Suppressor macrophage treated with lipopolysaccharide for 1 hour (primary cell): ENCODE results near the gene THAP11.

Experiments used
- DNase-seq, 3 donors: peaks; one replicate each; pipeline ENCODE4 v3.0.0-alpha.2; 2020 to 2022

THAP11 gene

GRCh38 chr16:67837190-67837589, 4.9 kb upstream of the THAP11 start:
- peak; percentile 29 to 43 (median 30) for DNase-seq

GRCh38 chr16:67837811-67838210, 4.3 kb upstream of the THAP11 start:
- DNase-seq, result no peak

GRCh38 chr16:67841198-67841815, 813 bp upstream of the THAP11 start:
- no peak for DNase-seq

DNA sequence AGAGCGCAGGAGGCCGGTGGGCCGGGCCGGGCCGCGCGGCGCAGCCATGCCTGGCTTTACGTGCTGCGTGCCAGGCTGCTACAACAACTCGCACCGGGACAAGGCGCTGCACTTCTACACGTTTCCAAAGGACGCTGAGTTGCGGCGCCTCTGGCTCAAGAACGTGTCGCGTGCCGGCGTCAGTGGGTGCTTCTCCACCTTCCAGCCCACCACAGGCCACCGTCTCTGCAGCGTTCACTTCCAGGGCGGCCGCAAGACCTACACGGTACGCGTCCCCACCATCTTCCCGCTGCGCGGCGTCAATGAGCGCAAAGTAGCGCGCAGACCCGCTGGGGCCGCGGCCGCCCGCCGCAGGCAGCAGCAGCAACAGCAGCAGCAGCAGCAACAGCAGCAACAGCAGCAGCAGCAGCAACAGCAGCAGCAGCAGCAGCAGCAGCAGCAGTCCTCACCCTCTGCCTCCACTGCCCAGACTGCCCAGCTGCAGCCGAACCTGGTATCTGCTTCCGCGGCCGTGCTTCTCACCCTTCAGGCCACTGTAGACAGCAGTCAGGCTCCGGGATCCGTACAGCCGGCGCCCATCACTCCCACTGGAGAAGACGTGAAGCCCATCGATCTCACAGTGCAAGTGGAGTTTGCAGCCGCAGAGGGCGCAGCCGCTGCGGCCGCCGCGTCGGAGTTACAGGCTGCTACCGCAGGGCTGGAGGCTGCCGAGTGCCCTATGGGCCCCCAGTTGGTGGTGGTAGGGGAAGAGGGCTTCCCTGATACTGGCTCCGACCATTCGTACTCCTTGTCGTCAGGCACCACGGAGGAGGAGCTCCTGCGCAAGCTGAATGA, 606 bp downstream of the THAP11 start:
- DNase-seq, result peak; percentile 59 to 74 (median 67)

GRCh38 chr16:67843343-67843765, 1.2 kb downstream of the THAP11 start:
- no peak for DNase-seq

- no peak for DNase-seq
These were observed 2.4 kb downstream of the THAP11 start for GRCh38 chr16:67844497-67844896.

GRCh38 chr16:67845291-67846062, 3.4 kb downstream of the THAP11 start:
- DNase-seq, result peak; percentile 36 to 47 (median 45)

- DNase-seq, result no peak
These were observed 3.9 kb downstream of the THAP11 start for GRCh38 chr16:67846063-67846319.

GRCh38 chr16:67846320-67847063, 4.4 kb downstream of the THAP11 start, which contains the start of gene NUTF2:
TSS of gene NUTF2 (plus strand) at chr16:67846933. CDS start at chr16:67865131, 18,198 bp downstream.
- DNase-seq, result peak; percentile 94 to 97 (median 96)

- peak; percentile 78 to 92 (median 81) for DNase-seq
These were observed 5.1 kb downstream of the THAP11 start, which contains the start of gene CENPT for GRCh38 chr16:67847064-67847861. TSS of gene CENPT (minus strand) at chr16:67847693. CDS start at chr16:67833859, 13,834 bp downstream.

DNA sequence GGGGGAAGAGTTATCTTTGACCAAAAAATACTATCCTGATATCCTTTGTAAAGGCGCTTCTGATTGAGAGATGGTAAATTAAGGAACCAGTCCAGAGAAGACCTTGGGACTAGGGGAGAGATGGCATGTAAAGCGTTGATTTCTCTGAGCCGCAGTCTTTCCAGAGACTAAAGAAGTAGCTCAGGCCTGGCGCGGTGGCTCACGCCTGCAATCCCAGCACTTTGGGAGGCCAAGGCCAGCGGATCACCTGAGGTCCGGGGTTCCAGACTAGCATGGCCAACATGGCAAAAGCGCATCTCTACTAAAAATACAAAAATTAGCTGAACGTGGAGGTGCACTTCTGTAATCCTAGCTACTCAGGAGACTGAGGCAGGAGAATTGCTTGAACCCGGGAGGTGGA, 6.0 kb downstream of the THAP11 start:
- no peak for DNase-seq

DNA sequence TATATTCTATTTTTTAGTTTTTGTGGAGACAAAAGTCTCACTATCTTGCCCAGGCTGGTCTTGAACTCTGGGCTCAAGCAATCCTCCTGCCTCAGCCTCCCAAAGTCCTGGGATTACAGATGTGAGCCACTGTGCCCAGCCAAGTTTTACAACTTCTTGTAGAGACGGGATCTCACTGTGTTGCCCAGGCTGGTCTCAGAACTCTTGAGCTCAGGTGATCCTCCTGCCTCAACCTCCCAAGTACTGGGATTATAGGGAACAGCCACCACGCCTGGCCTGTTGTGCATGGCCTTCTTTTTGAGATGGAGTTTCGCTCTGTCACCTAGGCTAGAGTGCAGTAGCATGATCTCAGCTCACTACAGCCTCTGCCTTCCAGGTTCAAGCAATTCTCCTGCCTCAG, 11.6 kb downstream of the THAP11 start:
- no peak for DNase-seq

DNA sequence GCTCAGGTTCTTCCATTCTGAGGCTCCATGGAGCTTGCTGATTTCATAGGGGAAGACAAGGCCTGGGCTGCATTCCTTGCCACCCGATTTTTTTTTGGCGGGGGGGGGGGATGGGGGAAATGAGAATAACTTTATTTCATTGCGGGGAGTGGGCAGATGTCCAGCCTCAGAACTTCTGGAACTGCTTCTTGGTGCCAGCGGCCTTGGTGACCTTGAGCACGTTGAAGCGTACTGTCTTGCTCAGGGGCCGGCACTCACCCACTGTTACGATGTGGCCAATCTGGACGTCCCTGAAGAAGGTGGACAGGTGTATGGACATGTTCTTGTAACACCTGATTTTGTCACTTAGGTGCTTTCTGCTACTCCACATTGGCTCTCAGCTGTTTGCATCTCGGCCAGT, 13.7 kb downstream of the THAP11 start:
- no peak for DNase-seq

DNA sequence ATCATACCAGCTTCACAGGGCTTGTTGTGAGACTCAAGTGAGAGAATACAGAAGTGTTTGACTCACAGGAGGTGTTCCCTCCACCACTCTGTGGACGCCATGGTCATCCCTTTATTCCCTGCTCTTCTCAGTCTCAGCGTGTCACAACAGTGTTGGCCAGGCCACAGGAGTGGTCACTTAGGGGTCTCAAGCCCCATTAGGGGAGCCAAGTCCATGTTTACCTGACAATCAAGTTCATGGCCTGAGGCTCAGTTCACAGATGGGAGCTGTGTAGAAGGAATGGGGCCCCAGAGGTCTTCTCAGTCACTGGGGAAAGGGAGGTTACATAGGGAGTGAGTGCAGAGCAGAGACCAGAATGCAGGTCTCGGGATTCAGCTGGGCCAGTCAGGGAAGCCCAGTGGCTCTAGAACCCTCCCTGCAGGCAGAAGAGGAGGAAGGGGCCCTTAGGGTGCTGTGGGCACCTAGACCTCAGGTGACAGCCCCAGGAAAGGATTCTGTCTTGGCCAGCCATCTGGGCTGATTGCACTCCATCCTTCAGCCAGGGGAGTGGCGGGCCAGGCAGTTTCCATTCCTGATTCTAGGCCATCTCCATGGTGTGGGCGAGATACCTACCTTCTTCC, 14.9 kb downstream of the THAP11 start:
- no peak for DNase-seq

- DNase-seq, result peak; percentile 93 to 97 (median 95)
These were observed 15.6 kb downstream of the THAP11 start for GRCh38 chr16:67857547-67858233.

GRCh38 chr16:67858500-67858899, 16.4 kb downstream of the THAP11 start:
- DNase-seq, result peak in 1 of 3 donors; percentile 9

DNA sequence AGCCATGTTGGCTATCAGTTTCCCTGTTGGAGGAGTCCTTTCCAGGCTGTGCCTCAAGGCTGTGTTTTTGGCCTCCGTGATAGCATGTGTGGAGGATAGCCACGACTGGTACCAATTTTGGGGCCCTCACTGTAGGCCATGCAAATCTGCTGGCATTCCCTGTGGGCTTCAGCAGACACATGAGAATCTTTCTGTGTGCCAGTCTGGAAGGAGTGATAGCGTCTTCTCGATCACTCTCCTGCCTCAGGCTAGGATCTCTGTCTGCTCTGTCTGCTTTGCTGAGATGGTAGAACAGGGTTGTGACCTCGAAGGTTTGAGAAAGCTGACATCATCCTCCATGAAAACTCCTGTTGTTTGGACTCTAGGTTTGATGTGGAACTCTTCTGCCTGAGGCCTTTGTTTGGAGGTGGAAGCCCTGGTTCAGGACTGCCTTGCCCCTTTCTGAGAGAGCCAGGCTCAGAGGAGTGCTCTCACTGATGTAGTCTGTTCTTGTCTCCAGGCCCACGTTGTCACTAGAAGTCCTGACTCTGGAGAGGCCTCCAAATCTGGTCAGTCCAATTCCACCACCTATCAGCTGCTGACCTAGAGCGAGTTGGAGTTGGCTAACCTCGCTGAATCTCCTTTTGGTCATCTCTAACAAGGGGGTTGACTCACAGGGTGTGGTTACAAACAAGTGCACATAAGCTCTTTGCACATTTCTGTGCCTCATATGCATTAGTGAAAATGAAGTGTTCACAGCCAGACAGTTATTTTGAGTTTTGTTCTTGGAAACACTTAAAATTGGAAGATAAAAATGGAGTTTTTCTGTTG, 18.7 kb downstream of the THAP11 start:
- DNase-seq, result peak in 1 of 3 donors; percentile 27

DNA sequence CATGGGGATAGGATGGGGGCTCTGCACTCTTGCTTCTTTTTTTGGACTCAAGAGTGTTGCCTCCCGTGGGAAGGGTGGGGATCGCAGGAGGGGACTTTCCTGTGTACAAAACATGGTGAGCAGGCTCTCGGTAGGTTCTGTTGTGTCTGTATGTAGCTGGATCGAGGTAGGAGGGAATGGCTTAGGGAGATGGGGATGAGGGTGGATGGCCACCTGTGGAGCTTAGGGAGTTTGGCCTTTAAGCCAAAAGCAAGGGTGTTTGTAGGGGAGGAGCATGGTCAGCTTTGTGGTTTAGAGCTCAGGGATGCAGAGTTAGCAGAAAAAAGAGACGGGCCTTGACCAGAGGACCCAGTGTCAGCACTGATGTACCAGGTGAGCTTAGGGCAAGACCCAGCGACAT, 19.8 kb downstream of the THAP11 start:
- no peak for DNase-seq

DNA sequence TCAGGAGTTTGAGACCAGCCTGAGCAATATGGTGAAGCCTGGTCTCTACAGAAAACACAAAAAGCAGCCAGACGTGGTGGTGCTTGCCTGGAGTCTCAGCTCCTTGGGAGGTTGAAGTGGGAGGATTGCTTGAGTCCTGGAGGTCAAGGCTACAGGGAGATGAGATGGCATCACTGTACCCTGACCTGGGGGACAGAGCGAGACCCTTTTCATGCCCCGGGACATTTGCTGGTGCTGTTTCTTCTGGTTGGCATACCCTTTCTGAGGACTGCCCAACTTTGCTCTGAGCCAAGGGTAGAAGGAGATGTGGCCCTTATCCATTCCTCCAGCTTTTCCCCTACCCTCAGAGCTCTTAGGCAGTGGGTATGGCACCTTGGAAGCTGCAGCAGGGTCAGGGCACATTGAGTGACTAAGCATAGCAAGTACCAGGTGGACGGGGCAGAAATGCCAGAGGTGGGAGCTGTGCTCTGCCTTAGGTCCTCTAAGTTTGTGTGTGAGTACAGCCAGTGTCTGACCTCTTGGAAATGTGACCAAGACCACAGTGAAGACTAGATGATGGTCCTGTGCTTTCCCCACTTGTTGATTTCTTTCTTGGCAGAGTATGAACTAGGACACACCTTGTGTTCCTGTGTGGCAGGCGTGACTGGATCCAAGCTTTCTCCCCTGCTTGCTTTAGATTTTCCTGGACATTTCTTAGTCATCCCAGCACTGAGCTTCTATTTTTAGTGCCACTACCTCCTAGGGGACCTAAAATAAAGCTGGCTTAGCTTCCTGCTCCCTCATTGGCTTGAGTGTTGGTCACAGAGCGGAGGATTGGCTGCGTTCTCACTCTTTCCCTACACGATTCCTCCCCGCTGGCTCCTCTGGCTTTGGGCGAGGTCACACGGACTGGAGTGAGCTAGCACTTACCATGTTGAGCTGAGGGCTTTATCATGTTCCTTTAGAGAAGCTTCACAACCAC, 20.8 kb downstream of the THAP11 start:
- no peak for DNase-seq
